ENCODE data around the gene ZNF516. TPM values are rescaled to one million over a fixed set of nuclear protein-coding genes. Genes with fewer than 3 reads are reported as not detected.

ZNF516 gene
- total RNA-seq, 1 donor from 2014 or later = 14.8 TPM

- no peak for DNase-seq (ENCODE audit: low read depth)
- peak overlapping the region; percentile 47 for H3K4me3 ChIP-seq (ENCODE audit: low read depth, low read length)
- TF ChIP-seq CTCF (conservative IDR thresholded peaks at IDR 0.05; ENCODE audit: low read depth, low read length) = no peak
Measured at GRCh38 chr18:76450452-76451395, 44.3 kb downstream of the ZNF516 start.

GRCh38 chr18:76449111-76449453, 46.0 kb downstream of the ZNF516 start:
- no peak overlapping the region for H3K4me3 ChIP-seq (ENCODE audit: low read depth, low read length)
- TF ChIP-seq CTCF (conservative IDR thresholded peaks at IDR 0.05; ENCODE audit: low read depth, low read length) = no peak
- DNase-seq (ENCODE audit: low read depth) = no peak

- no peak overlapping the region for H3K4me3 ChIP-seq (ENCODE audit: low read depth, low read length)
- DNase-seq (ENCODE audit: low read depth) = no peak
- TF ChIP-seq CTCF (conservative IDR thresholded peaks at IDR 0.05; ENCODE audit: low read depth, low read length) = no peak
Measured at GRCh38 chr18:76448256-76449110, 46.6 kb downstream of the ZNF516 start.

- DNase-seq (ENCODE audit: low read depth) = no peak
- no peak overlapping the region for H3K4me3 ChIP-seq (ENCODE audit: low read depth, low read length)
- no peak for TF ChIP-seq CTCF (conservative IDR thresholded peaks at IDR 0.05; ENCODE audit: low read depth, low read length)
Measured at GRCh38 chr18:76447258-76447890, 47.7 kb downstream of the ZNF516 start.

GRCh38 chr18:76446321-76447257, 48.5 kb downstream of the ZNF516 start:
- TF ChIP-seq CTCF (conservative IDR thresholded peaks at IDR 0.05; ENCODE audit: low read depth, low read length) = no peak
- no peak overlapping the region for H3K4me3 ChIP-seq (ENCODE audit: low read depth, low read length)
- DNase-seq (ENCODE audit: low read depth) = no peak

GRCh38 chr18:76445741-76446232, 49.3 kb downstream of the ZNF516 start:
- no peak for TF ChIP-seq CTCF (conservative IDR thresholded peaks at IDR 0.05; ENCODE audit: low read depth, low read length)
- no peak for DNase-seq (ENCODE audit: low read depth)
- H3K4me3 ChIP-seq (ENCODE audit: low read depth, low read length) = no peak overlapping the region
